HT1080 (cell line): ENCODE results near the gene BCL2L1. TPM values are rescaled to one million over a fixed set of nuclear protein-coding genes. Genes with fewer than 3 reads are reported as not detected.

Experiments
- DNase-seq: peaks from one replicate; pipeline ENCODE4 v3.0.0-alpha.2; 2015; ENCODE audit warnings: low read depth
- total RNA-seq: library from RNA; depleted of rRNA; stranded (reverse); fragments of >200 nt; shearing (Covaris generic); gene quantifications from 2 replicates; pipeline ENCODE4 v1.2.3, GENCODE V29; 2014

Gene BCL2L1
- total RNA-seq, 1 experiment from 2014 or later, result 146 TPM

GRCh38 chr20:31731321-31731717 is 8.7 kb upstream of the BCL2L1 start:
- no peak for DNase-seq

- peak; percentile 97 for DNase-seq
These were observed 831 bp upstream of the BCL2L1 start for GRCh38 chr20:31723319-31724078.

- no peak for DNase-seq
These were observed 326 bp upstream of the BCL2L1 start for GRCh38 chr20:31723069-31723318.

GRCh38 chr20:31721408-31722256 is 1.0 kb downstream of the BCL2L1 start:
- DNase-seq, result no peak

- no peak for DNase-seq
These were observed 1.9 kb downstream of the BCL2L1 start for GRCh38 chr20:31720486-31721407.

- peak; percentile 78 for DNase-seq
These were observed 2.8 kb downstream of the BCL2L1 start for GRCh38 chr20:31719644-31720485.

GRCh38 chr20:31718952-31719643 is 3.6 kb downstream of the BCL2L1 start:
- no peak for DNase-seq

- DNase-seq, result no peak
These were observed 5.0 kb downstream of the BCL2L1 start for GRCh38 chr20:31717478-31718201.

GRCh38 chr20:31716818-31717477 is 5.7 kb downstream of the BCL2L1 start:
- no peak for DNase-seq

GRCh38 chr20:31716351-31716750 is 6.3 kb downstream of the BCL2L1 start:
- DNase-seq, result no peak

GRCh38 chr20:31715766-31716165 is 6.9 kb downstream of the BCL2L1 start:
- no peak for DNase-seq

GRCh38 chr20:31713312-31714273 is 9.1 kb downstream of the BCL2L1 start:
- peak; percentile 95 for DNase-seq

- peak; percentile 95 for DNase-seq
These were observed 9.9 kb downstream of the BCL2L1 start for GRCh38 chr20:31712564-31713311.

GRCh38 chr20:31712112-31712553 is 10.5 kb downstream of the BCL2L1 start:
- DNase-seq, result no peak

- DNase-seq, result no peak
These were observed 11.2 kb downstream of the BCL2L1 start for GRCh38 chr20:31711179-31712111.
